Nephron (organoid): Measurements from ENCODE around the gene DLGAP1.

ENCODE experiments used
- H3K27ac Mint-ChIP-seq, 3 experiments: 2 replicates each; pipeline ENCODE4 v1.8.0; 2020; ENCODE audit warnings: mixed read lengths in 3 of 3, mild to moderate bottlenecking in 2 of 3, moderate library complexity in 1 of 3
- H3K27me3 Mint-ChIP-seq: 2 replicates; pipeline ENCODE4 v1.8.0; 2021; ENCODE audit warnings: low read depth, mild to moderate bottlenecking, moderate library complexity, mixed read lengths
- H3K36me3 Mint-ChIP-seq: 2 replicates; pipeline ENCODE4 v1.8.0; 2020; ENCODE audit warnings: low read depth, mixed read lengths
- H3K4me1 Mint-ChIP-seq: 2 replicates; pipeline ENCODE4 v1.8.0; 2020; ENCODE audit warnings: mixed read lengths
- H3K4me3 Mint-ChIP-seq, 3 experiments: 2 replicates each; pipeline ENCODE4 v1.8.0; 2020; ENCODE audit warnings: mild to moderate bottlenecking in 3 of 3, mixed read lengths in 3 of 3, moderate library complexity in 2 of 3
- H3K9me3 Mint-ChIP-seq: 2 replicates; pipeline ENCODE4 v1.8.0; 2020; ENCODE audit warnings: mixed read lengths
- TF ChIP-seq, protein P1 (sequence below), 3 experiments: fragments of 200-600 bp; sonication (generic); IDR thresholded peaks; one replicate each; pipeline ENCODE4 v1.5.0; 2021; ENCODE audit warnings: antibody characterized with exemption in 3 of 3; ENCODE audit not compliant: unreplicated experiment in 3 of 3

DLGAP1 gene

DNA sequence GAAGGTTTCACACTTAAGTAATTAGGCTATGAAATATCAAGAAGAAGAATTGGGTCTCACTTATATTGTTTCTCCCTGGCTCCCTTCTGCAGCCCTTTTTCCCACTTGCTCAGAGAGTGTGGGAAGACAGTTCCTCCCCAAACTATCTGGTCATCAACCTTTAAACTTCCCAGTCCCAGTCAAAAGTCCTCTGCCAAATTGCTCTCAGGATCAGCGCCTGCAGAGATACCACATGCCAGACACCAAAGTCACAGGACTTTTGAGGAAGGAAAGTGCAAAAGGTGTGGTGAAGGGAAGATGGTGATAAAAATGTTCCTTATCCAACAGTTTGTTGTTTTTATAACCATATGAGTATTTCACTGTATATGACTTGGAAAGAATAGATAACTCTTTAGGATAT is 51.3 kb downstream of the DLGAP1 start:
- Mint-ChIP-seq H3K9me3 (no peaks in the 10 kb centered on the region), H3K4me1 (no peaks in the 10 kb centered on the region), H3K27me3 (peaks cover 4% of the 10 kb centered on the region), H3K36me3 (no peaks in the 10 kb centered on the region), H3K4me3 (no peak overlapping the region), H3K27ac (no peak overlapping the region)
- TF ChIP-seq, protein P1, sequence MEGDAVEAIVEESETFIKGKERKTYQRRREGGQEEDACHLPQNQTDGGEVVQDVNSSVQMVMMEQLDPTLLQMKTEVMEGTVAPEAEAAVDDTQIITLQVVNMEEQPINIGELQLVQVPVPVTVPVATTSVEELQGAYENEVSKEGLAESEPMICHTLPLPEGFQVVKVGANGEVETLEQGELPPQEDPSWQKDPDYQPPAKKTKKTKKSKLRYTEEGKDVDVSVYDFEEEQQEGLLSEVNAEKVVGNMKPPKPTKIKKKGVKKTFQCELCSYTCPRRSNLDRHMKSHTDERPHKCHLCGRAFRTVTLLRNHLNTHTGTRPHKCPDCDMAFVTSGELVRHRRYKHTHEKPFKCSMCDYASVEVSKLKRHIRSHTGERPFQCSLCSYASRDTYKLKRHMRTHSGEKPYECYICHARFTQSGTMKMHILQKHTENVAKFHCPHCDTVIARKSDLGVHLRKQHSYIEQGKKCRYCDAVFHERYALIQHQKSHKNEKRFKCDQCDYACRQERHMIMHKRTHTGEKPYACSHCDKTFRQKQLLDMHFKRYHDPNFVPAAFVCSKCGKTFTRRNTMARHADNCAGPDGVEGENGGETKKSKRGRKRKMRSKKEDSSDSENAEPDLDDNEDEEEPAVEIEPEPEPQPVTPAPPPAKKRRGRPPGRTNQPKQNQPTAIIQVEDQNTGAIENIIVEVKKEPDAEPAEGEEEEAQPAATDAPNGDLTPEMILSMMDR (IDR thresholded peaks at IDR 0.05; ENCODE audit: unreplicated experiment in 3 of 3), result no peak

DNA sequence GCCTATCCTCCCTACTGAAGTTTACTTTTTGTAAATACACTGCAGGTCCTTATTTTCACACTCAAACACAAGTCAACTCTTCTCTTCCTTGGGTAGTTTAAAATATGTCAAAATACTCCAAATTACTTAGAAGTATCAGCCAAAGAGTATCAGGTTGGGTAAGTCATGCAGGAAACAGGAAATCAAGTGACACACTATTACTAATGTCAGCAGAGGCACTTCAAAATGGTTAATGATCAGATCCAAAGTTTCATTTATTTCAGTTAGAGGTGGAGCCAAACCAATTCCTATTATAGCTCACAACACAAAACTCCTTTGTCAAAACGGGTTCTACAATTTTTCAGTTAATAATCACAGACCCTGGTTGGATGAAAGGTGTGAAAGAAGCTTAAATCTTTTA is 54.2 kb downstream of the DLGAP1 start:
- TF ChIP-seq, protein P1 (IDR thresholded peaks at IDR 0.05; ENCODE audit: unreplicated experiment in 3 of 3), result no peak
- Mint-ChIP-seq H3K27ac (no peak overlapping the region), H3K9me3 (no peaks in the 10 kb centered on the region), H3K27me3 (peaks cover 4% of the 10 kb centered on the region), H3K36me3 (no peaks in the 10 kb centered on the region), H3K4me3 (no peak overlapping the region), H3K4me1 (no peaks in the 10 kb centered on the region)

DNA sequence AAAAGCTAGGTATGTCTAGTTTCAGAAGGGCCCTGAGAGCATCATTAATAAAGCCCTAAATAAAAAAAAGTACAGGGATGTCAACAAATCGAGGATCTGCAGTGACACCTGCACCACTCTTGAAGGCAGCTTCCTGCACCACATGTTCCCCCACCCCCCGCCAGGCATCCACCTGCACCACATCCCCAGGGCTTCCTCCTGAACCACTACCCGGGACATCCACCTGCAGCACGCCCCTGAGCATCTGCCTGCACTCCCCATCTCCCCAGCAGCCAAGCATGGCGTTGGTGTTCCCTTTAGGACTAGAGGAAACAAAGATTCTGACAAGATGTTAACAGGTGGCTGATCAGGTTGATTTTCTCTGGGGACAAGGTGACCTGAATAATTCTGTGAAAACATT is 55.2 kb downstream of the DLGAP1 start:
- Mint-ChIP-seq H3K27me3 (peaks cover 4% of the 10 kb centered on the region), H3K4me1 (no peaks in the 10 kb centered on the region), H3K9me3 (no peaks in the 10 kb centered on the region), H3K27ac (no peak overlapping the region), H3K36me3 (no peaks in the 10 kb centered on the region), H3K4me3 (no peak overlapping the region)
- TF ChIP-seq, protein P1 (IDR thresholded peaks at IDR 0.05; ENCODE audit: unreplicated experiment in 3 of 3), result no peak

DNA sequence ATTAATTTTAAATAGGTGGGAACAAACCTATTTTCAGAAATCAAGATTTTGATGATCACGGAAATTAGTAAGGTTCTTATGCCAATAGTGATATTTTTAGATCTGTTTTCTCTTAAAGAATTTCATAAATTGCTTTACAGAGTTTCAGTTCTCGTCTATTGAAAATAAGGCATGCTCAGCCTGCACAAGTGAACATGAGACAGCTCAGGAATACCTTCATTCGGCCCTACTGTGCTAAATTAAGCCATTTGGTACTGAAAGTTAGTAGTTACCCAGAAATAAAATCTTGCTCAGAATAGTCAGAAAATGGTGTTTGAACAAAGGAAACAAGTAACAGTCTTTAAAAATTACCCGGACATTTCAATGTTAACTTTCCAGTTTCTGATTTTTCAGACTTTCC is 60.4 kb downstream of the DLGAP1 start:
- H3K9me3 Mint-ChIP-seq, result no peaks in the 10 kb centered on the region
- no peak overlapping the region for H3K4me3 Mint-ChIP-seq
- H3K27ac Mint-ChIP-seq, result no peak overlapping the region
- no peaks in the 10 kb centered on the region for H3K4me1 Mint-ChIP-seq
- TF ChIP-seq, protein P1 (IDR thresholded peaks at IDR 0.05; ENCODE audit: unreplicated experiment in 3 of 3), result no peak
- no peaks in the 10 kb centered on the region for H3K36me3 Mint-ChIP-seq
- no peaks in the 10 kb centered on the region for H3K27me3 Mint-ChIP-seq

- no peaks in the 10 kb centered on the region for H3K36me3 Mint-ChIP-seq
- TF ChIP-seq, protein P1 (IDR thresholded peaks at IDR 0.05; ENCODE audit: unreplicated experiment in 3 of 3), result no peak
- no peaks in the 10 kb centered on the region for H3K4me1 Mint-ChIP-seq
- H3K9me3 Mint-ChIP-seq, result no peaks in the 10 kb centered on the region
- H3K27me3 Mint-ChIP-seq, result no peaks in the 10 kb centered on the region
- H3K4me3 Mint-ChIP-seq, result no peak overlapping the region
- H3K27ac Mint-ChIP-seq, result no peak overlapping the region
These were observed 63.2 kb downstream of the DLGAP1 start for GRCh38 chr18:4391859-4392258.

- Mint-ChIP-seq H3K9me3 (no peaks in the 10 kb centered on the region), H3K27me3 (no peaks in the 10 kb centered on the region), H3K4me1 (no peaks in the 10 kb centered on the region), H3K4me3 (no peak overlapping the region), H3K27ac (no peak overlapping the region), H3K36me3 (no peaks in the 10 kb centered on the region)
- TF ChIP-seq, protein P1 (IDR thresholded peaks at IDR 0.05; ENCODE audit: unreplicated experiment in 3 of 3), result no peak
These were observed 69.2 kb downstream of the DLGAP1 start for GRCh38 chr18:4385876-4386275.
